ENCODE data around the gene PIR.

The PIR gene

DNA sequence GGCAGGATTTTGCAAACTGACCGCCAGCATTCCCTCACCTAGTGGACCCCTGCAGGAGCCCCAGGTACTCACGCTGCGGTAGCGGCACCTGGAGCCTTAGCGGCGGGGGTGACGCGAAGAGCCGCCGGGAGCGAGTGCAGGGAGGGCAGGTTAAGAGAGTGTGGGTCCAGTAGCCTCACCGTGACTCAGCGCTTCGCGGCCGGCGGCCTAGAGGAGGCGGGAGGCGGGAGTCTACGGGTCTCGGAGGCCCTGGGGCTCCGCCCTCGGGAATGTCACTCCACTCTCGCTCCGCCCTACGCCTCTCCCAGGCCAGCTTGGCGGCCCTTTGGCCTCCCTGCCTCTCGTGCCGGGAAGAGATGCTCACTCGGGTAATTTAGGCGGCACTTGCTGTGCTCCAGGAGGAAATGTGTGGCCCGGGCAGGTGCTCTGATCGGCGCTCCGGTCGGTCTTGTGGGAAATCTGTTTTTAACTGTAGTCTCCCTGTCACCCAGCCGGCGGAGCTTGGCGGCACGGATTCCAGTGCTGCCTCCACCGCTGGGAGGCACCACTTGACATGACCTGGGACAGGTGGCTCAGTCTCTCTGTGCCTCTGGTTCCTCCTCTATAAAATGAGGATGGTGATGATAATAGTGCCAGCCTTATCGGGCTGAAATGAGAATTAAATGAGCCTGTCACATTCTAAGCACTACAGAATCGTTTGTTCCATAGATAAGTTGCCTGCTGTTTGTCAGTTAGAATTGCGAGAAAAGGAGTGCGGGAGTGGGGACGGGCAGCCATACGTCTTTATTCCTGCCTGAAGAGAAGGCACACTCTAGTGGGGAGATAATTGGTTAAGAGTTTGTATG, at the start of gene PIR:
Gene PIR, minus strand, starts transcription at position 216 of the 845 bp plus-strand sequence. CDS start 2,076 bp downstream, outside the sequence.
- H3K27ac Mint-ChIP-seq, result peak within 1 kb of the TSS; percentile 83
- H3K36me3 Mint-ChIP-seq, result peaks cover 6 to 7% of the 10 kb centered on the region in 2 donors
- peak; percentile 57 for DNase-seq
- peaks cover 14 to 39% of the 10 kb centered on the region in 2 donors for H3K27me3 Mint-ChIP-seq
- H3K4me1 Mint-ChIP-seq, result peaks cover 7 to 14% of the 10 kb centered on the region in 2 donors
- ATAC-seq (replicated peaks), result peak; percentile 95 to 96
- H3K9me3 Mint-ChIP-seq, result no peaks in the 10 kb centered on the region
- peak within 1 kb of the TSS; percentile 84 to 90 for H3K4me3 Mint-ChIP-seq

DNA sequence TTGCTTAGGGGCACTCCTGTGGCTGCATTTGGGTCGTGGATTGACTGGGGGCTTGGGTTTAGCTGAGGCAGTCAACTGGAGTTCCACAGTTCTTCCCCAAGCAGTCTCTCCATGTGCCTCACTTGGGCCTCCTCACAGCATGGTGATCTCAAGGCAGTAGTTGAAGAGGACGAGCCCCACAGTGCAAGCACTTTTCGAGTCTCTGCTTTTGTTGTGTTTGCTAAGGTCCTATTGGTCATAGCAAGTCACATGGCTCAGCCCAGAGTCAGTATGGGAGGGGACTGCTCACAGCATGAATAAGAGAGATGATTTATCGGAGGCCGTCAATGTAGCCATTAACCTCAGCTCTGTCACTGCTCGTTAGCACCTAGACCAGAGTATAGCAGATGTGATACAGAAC, 37.2 kb upstream of the PIR start:
- Mint-ChIP-seq H3K36me3 (no peaks in the 10 kb centered on the region), H3K9me3 (no peaks in the 10 kb centered on the region), H3K4me1 (no peaks in the 10 kb centered on the region), H3K27ac (no peak overlapping the region), H3K4me3 (no peak overlapping the region), H3K27me3 (no peaks in the 10 kb centered on the region)
- ATAC-seq (replicated peaks) (no peak), DNase-seq (no peak)

- no peak for ATAC-seq (replicated peaks)
- Mint-ChIP-seq H3K27me3 (no peaks in the 10 kb centered on the region), H3K9me3 (no peaks in the 10 kb centered on the region), H3K27ac (no peak overlapping the region), H3K4me1 (no peaks in the 10 kb centered on the region), H3K4me3 (no peak overlapping the region), H3K36me3 (no peaks in the 10 kb centered on the region)
- DNase-seq, result no peak
These were observed 36.0 kb upstream of the PIR start for GRCh38 chrX:15529165-15529564.

- H3K27me3 Mint-ChIP-seq, result peaks cover 8 to 11% of the 10 kb centered on the region in 2 donors
- no peak for ATAC-seq (replicated peaks)
- H3K4me3 Mint-ChIP-seq, result no peak overlapping the region
- H3K36me3 Mint-ChIP-seq, result no peaks in the 10 kb centered on the region
- no peaks in the 10 kb centered on the region for H3K4me1 Mint-ChIP-seq
- no peak overlapping the region for H3K27ac Mint-ChIP-seq
- H3K9me3 Mint-ChIP-seq, result no peaks in the 10 kb centered on the region
- DNase-seq, result no peak
These were observed 32.7 kb upstream of the PIR start for GRCh38 chrX:15525664-15526416.

DNA sequence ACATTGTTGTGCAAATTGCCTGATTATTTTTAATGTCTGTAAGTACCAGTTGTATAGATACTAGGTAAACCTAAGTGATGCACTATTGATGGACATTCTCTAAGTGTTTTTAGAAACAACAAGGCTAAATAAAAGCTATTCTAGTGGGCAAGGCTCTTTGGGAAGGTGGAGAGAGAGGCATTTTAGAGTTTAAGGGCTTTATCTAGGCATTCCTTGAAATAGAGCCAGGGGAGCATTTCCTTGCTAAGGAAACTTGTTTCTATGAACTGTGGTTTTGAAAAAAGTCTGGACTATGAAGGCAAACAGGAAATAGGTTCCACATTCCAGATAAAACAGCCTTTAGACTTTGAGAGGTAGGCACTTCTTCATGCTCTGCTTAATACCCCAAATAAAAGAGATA, 31.3 kb upstream of the PIR start:
- no peak overlapping the region for H3K27ac Mint-ChIP-seq
- ATAC-seq (replicated peaks) (no peak), DNase-seq (no peak)
- H3K4me1 Mint-ChIP-seq, result no peaks in the 10 kb centered on the region
- H3K36me3 Mint-ChIP-seq, result no peaks in the 10 kb centered on the region
- H3K27me3 Mint-ChIP-seq, result peaks cover 8 to 13% of the 10 kb centered on the region in 2 donors
- H3K4me3 Mint-ChIP-seq, result no peak overlapping the region
- peaks cover 0 to 2% of the 10 kb centered on the region in 2 donors for H3K9me3 Mint-ChIP-seq

GRCh38 chrX:15523088-15523487, 30.0 kb upstream of the PIR start:
- DNase-seq (no peak), ATAC-seq (replicated peaks) (no peak)
- Mint-ChIP-seq H3K27me3 (peaks cover 8 to 21% of the 10 kb centered on the region in 2 donors), H3K4me3 (no peak overlapping the region), H3K4me1 (no peaks in the 10 kb centered on the region), H3K27ac (no peak overlapping the region), H3K36me3 (no peaks in the 10 kb centered on the region), H3K9me3 (peaks cover 0 to 6% of the 10 kb centered on the region in 2 donors)

DNA sequence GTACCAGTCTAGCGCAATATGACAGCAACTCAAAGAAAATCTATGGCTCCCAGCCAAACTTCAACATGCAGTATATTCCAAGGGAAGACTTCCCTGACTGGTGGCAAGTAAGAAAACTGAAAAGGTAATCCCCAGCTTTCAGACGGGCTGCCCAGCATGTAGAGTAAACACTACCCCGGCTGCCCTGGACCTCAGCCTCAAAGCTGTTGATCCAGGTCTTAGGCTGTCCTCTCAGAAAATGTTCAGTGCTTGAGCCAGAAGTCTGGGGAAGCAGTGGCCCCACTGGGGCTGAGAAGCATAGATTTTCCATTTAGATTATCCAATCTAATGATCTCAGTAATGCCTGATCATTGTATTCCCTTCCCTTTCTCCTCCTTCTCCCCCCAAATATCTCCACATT, 29.3 kb upstream of the PIR start:
- H3K36me3 Mint-ChIP-seq, result no peaks in the 10 kb centered on the region
- ATAC-seq (replicated peaks), result no peak
- H3K4me3 Mint-ChIP-seq, result no peak overlapping the region
- H3K4me1 Mint-ChIP-seq, result no peaks in the 10 kb centered on the region
- no peak for DNase-seq
- H3K9me3 Mint-ChIP-seq, result peaks cover 0 to 6% of the 10 kb centered on the region in 2 donors
- peaks cover 8 to 21% of the 10 kb centered on the region in 2 donors for H3K27me3 Mint-ChIP-seq
- H3K27ac Mint-ChIP-seq, result no peak overlapping the region

DNA sequence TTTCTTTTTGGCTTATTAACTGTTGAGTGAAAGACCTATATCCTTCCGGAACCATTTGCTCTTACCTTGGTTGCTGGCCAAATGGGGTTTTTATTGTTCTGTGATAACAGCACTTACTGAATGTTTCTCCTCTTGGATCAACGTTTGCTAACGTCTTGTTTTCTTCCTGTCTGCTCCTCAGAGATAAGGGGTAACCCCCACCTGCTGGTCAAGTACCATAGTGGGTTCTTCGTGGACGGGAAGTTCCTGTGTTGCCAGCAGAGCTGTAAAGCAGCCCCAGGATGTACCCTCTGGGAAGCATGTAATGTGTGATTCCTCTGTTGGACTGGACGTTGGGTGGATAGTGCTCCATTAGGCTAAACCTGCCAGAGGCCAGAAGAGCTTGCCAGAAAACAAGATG, 22.8 kb upstream of the PIR start:
- DNase-seq (no peak), ATAC-seq (replicated peaks) (no peak)
- Mint-ChIP-seq H3K36me3 (no peaks in the 10 kb centered on the region), H3K27me3 (peaks cover 0 to 22% of the 10 kb centered on the region in 2 donors), H3K4me1 (no peaks in the 10 kb centered on the region), H3K4me3 (no peak overlapping the region), H3K27ac (no peak overlapping the region), H3K9me3 (peaks cover 0 to 6% of the 10 kb centered on the region in 2 donors)

GRCh38 chrX:15514279-15514678, 21.1 kb upstream of the PIR start:
- no peak overlapping the region for H3K27ac Mint-ChIP-seq
- no peaks in the 10 kb centered on the region for H3K4me1 Mint-ChIP-seq
- ATAC-seq (replicated peaks) (no peak), DNase-seq (no peak)
- H3K36me3 Mint-ChIP-seq, result no peaks in the 10 kb centered on the region
- peaks cover 0 to 2% of the 10 kb centered on the region in 2 donors for H3K9me3 Mint-ChIP-seq
- H3K4me3 Mint-ChIP-seq, result no peak overlapping the region
- peaks cover 6 to 23% of the 10 kb centered on the region in 2 donors for H3K27me3 Mint-ChIP-seq

DNA sequence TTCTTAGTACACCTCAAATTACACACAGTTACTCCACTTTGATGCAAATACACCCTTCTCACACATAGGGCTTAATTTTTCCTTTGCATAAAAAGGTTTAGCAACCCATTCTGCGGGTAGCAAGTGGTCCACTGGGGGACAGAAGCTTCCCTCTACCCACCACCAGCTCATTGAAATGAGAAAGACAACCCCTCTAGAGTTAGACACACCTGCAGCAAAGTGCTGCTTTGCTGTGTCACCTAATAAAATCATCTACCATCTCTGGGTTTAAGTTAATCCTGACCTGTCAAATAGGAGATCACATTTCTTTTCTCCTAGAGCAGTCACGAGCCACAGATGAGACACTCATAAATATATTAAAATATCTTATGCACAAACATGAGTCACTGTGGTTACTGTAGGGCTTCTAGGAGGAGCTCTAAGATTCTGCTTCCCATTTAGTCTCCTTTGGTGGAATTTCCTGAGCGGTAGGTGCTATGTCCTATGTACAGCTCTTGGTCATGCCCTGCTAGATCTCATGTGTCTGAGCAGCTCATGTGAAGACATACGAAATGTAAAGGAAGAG, 19.4 kb upstream of the PIR start:
- peaks cover 7 to 17% of the 10 kb centered on the region in 2 donors for H3K27me3 Mint-ChIP-seq
- H3K4me3 Mint-ChIP-seq, result no peak overlapping the region
- DNase-seq (no peak), ATAC-seq (replicated peaks) (no peak)
- no peaks in the 10 kb centered on the region for H3K9me3 Mint-ChIP-seq
- no peaks in the 10 kb centered on the region for H3K4me1 Mint-ChIP-seq
- no peak overlapping the region for H3K27ac Mint-ChIP-seq
- H3K36me3 Mint-ChIP-seq, result no peaks in the 10 kb centered on the region

GRCh38 chrX:15511563-15511962, 18.4 kb upstream of the PIR start:
- ATAC-seq (replicated peaks) (no peak), DNase-seq (no peak)
- Mint-ChIP-seq H3K4me3 (no peak overlapping the region), H3K4me1 (no peaks in the 10 kb centered on the region), H3K36me3 (no peaks in the 10 kb centered on the region), H3K27ac (no peak overlapping the region), H3K9me3 (no peaks in the 10 kb centered on the region), H3K27me3 (peaks cover 7 to 18% of the 10 kb centered on the region in 2 donors)

GRCh38 chrX:15509845-15510244, 16.7 kb upstream of the PIR start:
- Mint-ChIP-seq H3K27me3 (peaks cover 11 to 20% of the 10 kb centered on the region in 2 donors), H3K36me3 (no peaks in the 10 kb centered on the region), H3K9me3 (no peaks in the 10 kb centered on the region), H3K27ac (no peak overlapping the region), H3K4me3 (no peak overlapping the region), H3K4me1 (no peaks in the 10 kb centered on the region)
- no peak for DNase-seq
- no peak for ATAC-seq (replicated peaks)

- ATAC-seq (replicated peaks) (no peak), DNase-seq (no peak)
- Mint-ChIP-seq H3K27ac (no peak overlapping the region), H3K4me3 (no peak overlapping the region), H3K9me3 (no peaks in the 10 kb centered on the region), H3K27me3 (peaks cover 27% of the 10 kb centered on the region in 2 donors), H3K36me3 (no peaks in the 10 kb centered on the region), H3K4me1 (no peaks in the 10 kb centered on the region)
These were observed 13.9 kb upstream of the PIR start for GRCh38 chrX:15507005-15507404.

- no peak for DNase-seq
- no peak overlapping the region for H3K27ac Mint-ChIP-seq
- no peaks in the 10 kb centered on the region for H3K9me3 Mint-ChIP-seq
- no peak for ATAC-seq (replicated peaks)
- H3K36me3 Mint-ChIP-seq, result no peaks in the 10 kb centered on the region
- H3K27me3 Mint-ChIP-seq, result peaks cover 27 to 36% of the 10 kb centered on the region in 2 donors
- H3K4me1 Mint-ChIP-seq, result no peaks in the 10 kb centered on the region
- H3K4me3 Mint-ChIP-seq, result no peak overlapping the region
These were observed 12.0 kb upstream of the PIR start for GRCh38 chrX:15505101-15505500.
